T-helper 1 cell (primary cell): Measurements from ENCODE around the gene MAGI2.

Experiments used
- DNase-seq, 5 donors: peaks; one replicate each; pipeline ENCODE4 v3.0.0-alpha.2; 2012 to 2020

Gene MAGI2

GRCh38 chr7:78198756-78199155 is 1254.7 kb downstream of the MAGI2 start:
- DNase-seq = no peak

- no peak for DNase-seq
These were observed 1256.0 kb downstream of the MAGI2 start for GRCh38 chr7:78197447-78197846.

GRCh38 chr7:78195281-78195680 is 1258.2 kb downstream of the MAGI2 start:
- DNase-seq = no peak

GRCh38 chr7:78194611-78195010 is 1258.9 kb downstream of the MAGI2 start:
- no peak for DNase-seq

GRCh38 chr7:78191475-78192079 is 1261.9 kb downstream of the MAGI2 start:
- no peak for DNase-seq

- no peak for DNase-seq
These were observed 1263.7 kb downstream of the MAGI2 start for GRCh38 chr7:78189762-78190161.

- no peak for DNase-seq
These were observed 1268.2 kb downstream of the MAGI2 start for GRCh38 chr7:78185149-78185745.

- no peak for DNase-seq
These were observed 1269.2 kb downstream of the MAGI2 start for GRCh38 chr7:78184299-78184698.

- DNase-seq = no peak
These were observed 1273.5 kb downstream of the MAGI2 start for GRCh38 chr7:78179827-78180477.

GRCh38 chr7:78179211-78179610 is 1274.3 kb downstream of the MAGI2 start:
- DNase-seq = no peak

- DNase-seq = no peak
These were observed 1275.1 kb downstream of the MAGI2 start for GRCh38 chr7:78178319-78178718.

GRCh38 chr7:78176171-78176570 is 1277.3 kb downstream of the MAGI2 start:
- no peak for DNase-seq

- DNase-seq = no peak
These were observed 1278.0 kb downstream of the MAGI2 start for GRCh38 chr7:78175330-78176100.

- no peak for DNase-seq
These were observed 1279.8 kb downstream of the MAGI2 start for GRCh38 chr7:78173666-78174065.

GRCh38 chr7:78172933-78173591 is 1280.4 kb downstream of the MAGI2 start:
- no peak for DNase-seq

- no peak for DNase-seq
These were observed 1281.2 kb downstream of the MAGI2 start for GRCh38 chr7:78172267-78172757.

- no peak for DNase-seq
These were observed 1282.1 kb downstream of the MAGI2 start for GRCh38 chr7:78171398-78171797.

GRCh38 chr7:78170815-78171214 is 1282.7 kb downstream of the MAGI2 start:
- DNase-seq = no peak

GRCh38 chr7:78169992-78170391 is 1283.5 kb downstream of the MAGI2 start:
- DNase-seq = no peak

GRCh38 chr7:78168865-78169264 is 1284.6 kb downstream of the MAGI2 start:
- no peak for DNase-seq

GRCh38 chr7:78167860-78168259 is 1285.6 kb downstream of the MAGI2 start:
- no peak for DNase-seq

GRCh38 chr7:78165854-78166253 is 1287.6 kb downstream of the MAGI2 start:
- DNase-seq = no peak

GRCh38 chr7:78165454-78165853 is 1288.0 kb downstream of the MAGI2 start:
- DNase-seq = no peak
